Activated CD8-positive, alpha-beta T cell treated with anti-CD3 and anti-CD28 coated beads, Interleukin-2, amount 10 ng/mL, durations not matched to agents 7 days and 5 days (primary cell): Measurements from ENCODE around the gene MXD1. TPM values are rescaled to one million over a fixed set of nuclear protein-coding genes. Genes with fewer than 3 reads are reported as not detected.

Experiments
- ATAC-seq: fragments of 150-1000 bp; cut with Tn5 transposase; one replicate; pipeline ENCODE4 v1.10.0; 2021; ENCODE audit warnings: moderate library complexity
- CTCF ChIA-PET: fragments of 350-600 bp; sonication (Branson Sonifier 250); formaldehyde crosslinking; loops from one replicate; lab custom pipeline; 2021; ENCODE audit warnings: antibody characterized with exemption; lab: Charles Lee
- POLR2A ChIA-PET: fragments of 350-600 bp; sonication (Branson Sonifier 250); formaldehyde crosslinking; loops from one replicate; lab custom pipeline; 2021; ENCODE audit warnings: antibody characterized with exemption; lab: Charles Lee
- DNase-seq: peaks from one replicate; pipeline ENCODE4 v3.0.0-alpha.2; 2020
- H3K27ac Mint-ChIP-seq: one replicate; pipeline ENCODE4 v1.8.0; 2021; ENCODE audit warnings: mild to moderate bottlenecking, mixed read lengths
- H3K27me3 Mint-ChIP-seq: one replicate; pipeline ENCODE4 v1.8.0; 2021; ENCODE audit warnings: low read depth, mixed read lengths
- H3K36me3 Mint-ChIP-seq: one replicate; pipeline ENCODE4 v1.8.0; 2021; ENCODE audit warnings: low read depth, mixed read lengths
- H3K4me1 Mint-ChIP-seq: one replicate; pipeline ENCODE4 v1.8.0; 2021; ENCODE audit warnings: low read depth, mixed read lengths
- H3K4me3 Mint-ChIP-seq: one replicate; pipeline ENCODE4 v1.8.0; 2021; ENCODE audit warnings: mild to moderate bottlenecking, mixed read lengths
- H3K9me3 Mint-ChIP-seq: one replicate; pipeline ENCODE4 v1.8.0; 2022; ENCODE audit warnings: mixed read lengths; ENCODE audit not compliant: insufficient read depth
- total RNA-seq, 2 experiments: library from RNA; stranded (reverse); gene quantifications; one replicate each; pipeline ENCODE4 v1.2.3, GENCODE V29; 2021

The MXD1 gene
- total RNA-seq, 2 experiments from 2014 or later: 7.7 to 10.2 TPM

- Mint-ChIP-seq H3K4me1 (peaks cover 21% of the 10 kb centered on the region), H3K27ac (no peak overlapping the region), H3K9me3 (no peaks in the 10 kb centered on the region), H3K4me3 (no peak overlapping the region), H3K27me3 (no peaks in the 10 kb centered on the region), H3K36me3 (peaks cover 48% of the 10 kb centered on the region)
- POLR2A ChIA-PET: no interaction called here
- DNase-seq: no peak
- ATAC-seq: no peak
- CTCF ChIA-PET: interaction anchor here (0.8 to 1.5 kb wide), 4 partner anchors 8 to 63 kb away, joined by 3 to 4 read pairs (median 3); no protein-coding TSS in a partner anchor
These were observed 19.1 kb downstream of the MXD1 start for GRCh38 chr2:69933839-69934613.

- no peak for DNase-seq
- H3K36me3 Mint-ChIP-seq: peaks cover 49% of the 10 kb centered on the region
- no peak overlapping the region for H3K4me3 Mint-ChIP-seq
- POLR2A ChIA-PET: no interaction called here
- no peak overlapping the region for H3K27ac Mint-ChIP-seq
- no peaks in the 10 kb centered on the region for H3K9me3 Mint-ChIP-seq
- no peak for ATAC-seq
- CTCF ChIA-PET: interaction anchor here (0.7 to 1.1 kb wide), 2 partner anchors 23 to 137 kb away, joined by 3 read pairs; no protein-coding TSS in a partner anchor
- H3K4me1 Mint-ChIP-seq: peaks cover 21% of the 10 kb centered on the region
- H3K27me3 Mint-ChIP-seq: no peaks in the 10 kb centered on the region
These were observed 19.7 kb downstream of the MXD1 start for GRCh38 chr2:69934614-69934908.

- no peaks in the 10 kb centered on the region for H3K9me3 Mint-ChIP-seq
- H3K4me1 Mint-ChIP-seq: peaks cover 21% of the 10 kb centered on the region
- no peak overlapping the region for H3K27ac Mint-ChIP-seq
- ChIA-PET CTCF (interaction anchor here (0.7 to 1.1 kb wide), 3 partner anchors 14 to 136 kb away, joined by 3 read pairs; no protein-coding TSS in a partner anchor), POLR2A (no interaction called here)
- DNase-seq (no peak), ATAC-seq (no peak)
- no peaks in the 10 kb centered on the region for H3K27me3 Mint-ChIP-seq
- no peak overlapping the region for H3K4me3 Mint-ChIP-seq
- peaks cover 53% of the 10 kb centered on the region for H3K36me3 Mint-ChIP-seq
These were observed 20.1 kb downstream of the MXD1 start for GRCh38 chr2:69935011-69935410.

- H3K9me3 Mint-ChIP-seq: no peaks in the 10 kb centered on the region
- no peak overlapping the region for H3K27ac Mint-ChIP-seq
- CTCF ChIA-PET: interaction anchor here (1.7 kb wide), 1 partner anchor 22 kb away, joined by 3 read pairs; the partner anchor contains the start of gene MXD1
- H3K4me3 Mint-ChIP-seq: no peak overlapping the region
- no peak for ATAC-seq
- peaks cover 17% of the 10 kb centered on the region for H3K4me1 Mint-ChIP-seq
- POLR2A ChIA-PET: interaction anchor here (0.6 kb wide), 1 partner anchor 150 kb away, joined by 4 read pairs; no protein-coding TSS in a partner anchor
- no peak for DNase-seq
- H3K27me3 Mint-ChIP-seq: no peaks in the 10 kb centered on the region
- H3K36me3 Mint-ChIP-seq: peaks cover 55% of the 10 kb centered on the region
These were observed 22.0 kb downstream of the MXD1 start for GRCh38 chr2:69936906-69937305.

- DNase-seq (no peak), ATAC-seq (no peak)
- POLR2A ChIA-PET: interaction anchor here (0.6 kb wide), 1 partner anchor 23 kb away, joined by 3 read pairs; the partner anchor contains the start of gene MXD1
- no peak overlapping the region for H3K27ac Mint-ChIP-seq
- no peaks in the 10 kb centered on the region for H3K9me3 Mint-ChIP-seq
- peaks cover 11% of the 10 kb centered on the region for H3K4me1 Mint-ChIP-seq
- peaks cover 58% of the 10 kb centered on the region for H3K36me3 Mint-ChIP-seq
- CTCF ChIA-PET: interaction anchor here (1.7 kb wide), 1 partner anchor 23 kb away, joined by 3 read pairs; the partner anchor contains the start of gene MXD1
- no peak overlapping the region for H3K4me3 Mint-ChIP-seq
- H3K27me3 Mint-ChIP-seq: no peaks in the 10 kb centered on the region
These were observed 23.1 kb downstream of the MXD1 start for GRCh38 chr2:69937968-69938367.

- DNase-seq: no peak
- no peak for ATAC-seq
- H3K9me3 Mint-ChIP-seq: no peaks in the 10 kb centered on the region
- no peaks in the 10 kb centered on the region for H3K27me3 Mint-ChIP-seq
- H3K4me3 Mint-ChIP-seq: no peak overlapping the region
- peaks cover 65% of the 10 kb centered on the region for H3K36me3 Mint-ChIP-seq
- ChIA-PET CTCF (no interaction called here), POLR2A (interaction anchor here (1.0 kb wide), 1 partner anchor 120 kb away, joined by 3 read pairs; no protein-coding TSS in a partner anchor)
- H3K27ac Mint-ChIP-seq: no peak overlapping the region
- peaks cover 4% of the 10 kb centered on the region for H3K4me1 Mint-ChIP-seq
These were observed 24.8 kb downstream of the MXD1 start for GRCh38 chr2:69939722-69940121.

- Mint-ChIP-seq H3K36me3 (peaks cover 58% of the 10 kb centered on the region), H3K4me1 (peaks cover 8% of the 10 kb centered on the region), H3K9me3 (no peaks in the 10 kb centered on the region), H3K27me3 (no peaks in the 10 kb centered on the region), H3K4me3 (no peak overlapping the region), H3K27ac (no peak overlapping the region)
- DNase-seq (no peak), ATAC-seq (no peak)
- CTCF ChIA-PET: no interaction called here
- POLR2A ChIA-PET: no interaction called here
These were observed 25.8 kb downstream of the MXD1 start for GRCh38 chr2:69940691-69941090.

GRCh38 chr2:69943000-69943842 lies 28.3 kb downstream of the MXD1 start:
- Mint-ChIP-seq H3K4me1 (peaks cover 30% of the 10 kb centered on the region), H3K27me3 (no peaks in the 10 kb centered on the region), H3K4me3 (no peak overlapping the region), H3K36me3 (peaks cover 37% of the 10 kb centered on the region), H3K9me3 (no peaks in the 10 kb centered on the region), H3K27ac (no peak overlapping the region)
- ATAC-seq (no peak), DNase-seq (no peak)
- CTCF ChIA-PET: interaction anchor here (0.6 to 1.9 kb wide), 3 partner anchors 10 to 29 kb away, joined by 3 to 5 read pairs (median 3); partner anchors contain the start of gene MXD1
- POLR2A ChIA-PET: interaction anchor here (3.9 kb wide), 1 partner anchor 29 kb away, joined by 28 read pairs; the partner anchor contains the start of gene MXD1

GRCh38 chr2:69943843-69944525 lies 29.1 kb downstream of the MXD1 start:
- H3K36me3 Mint-ChIP-seq: peaks cover 30% of the 10 kb centered on the region
- no peaks in the 10 kb centered on the region for H3K9me3 Mint-ChIP-seq
- no peaks in the 10 kb centered on the region for H3K27me3 Mint-ChIP-seq
- ChIA-PET POLR2A (interaction anchor here (0.6 to 3.9 kb wide), 3 partner anchors 29 to 198 kb away, joined by 3 to 28 read pairs (median 3); partner anchors contain the start of gene MXD1), CTCF (interaction anchor here (1.3 to 1.9 kb wide), 2 partner anchors 12 to 29 kb away, joined by 3 to 5 read pairs; partner anchors contain the start of gene MXD1)
- H3K4me1 Mint-ChIP-seq: peaks cover 30% of the 10 kb centered on the region
- DNase-seq: no peak
- ATAC-seq: no peak
- no peak overlapping the region for H3K4me3 Mint-ChIP-seq
- H3K27ac Mint-ChIP-seq: no peak overlapping the region

GRCh38 chr2:69944756-69945155 lies 29.8 kb downstream of the MXD1 start:
- DNase-seq (no peak), ATAC-seq (no peak)
- ChIA-PET POLR2A (interaction anchor here (0.6 to 3.9 kb wide), 2 partner anchors 30 to 197 kb away, joined by 3 to 28 read pairs; partner anchors contain the start of gene MXD1), CTCF (interaction anchor here (1.3 to 1.9 kb wide), 2 partner anchors 12 to 30 kb away, joined by 3 to 5 read pairs; partner anchors contain the start of gene MXD1)
- peaks cover 24% of the 10 kb centered on the region for H3K36me3 Mint-ChIP-seq
- no peaks in the 10 kb centered on the region for H3K9me3 Mint-ChIP-seq
- H3K4me1 Mint-ChIP-seq: peaks cover 30% of the 10 kb centered on the region
- H3K4me3 Mint-ChIP-seq: no peak overlapping the region
- H3K27me3 Mint-ChIP-seq: no peaks in the 10 kb centered on the region
- peak overlapping the region; percentile 17 for H3K27ac Mint-ChIP-seq

- CTCF ChIA-PET: interaction anchor here (1.1 to 1.9 kb wide), 3 partner anchors 31 to 125 kb away, joined by 4 to 5 read pairs (median 5); partner anchors contain the start of gene MXD1
- Mint-ChIP-seq H3K4me1 (peaks cover 30% of the 10 kb centered on the region), H3K36me3 (peaks cover 22% of the 10 kb centered on the region), H3K4me3 (no peak overlapping the region), H3K9me3 (no peaks in the 10 kb centered on the region), H3K27ac (peak overlapping the region; percentile 87), H3K27me3 (peaks cover 2% of the 10 kb centered on the region)
- POLR2A ChIA-PET: interaction anchor here (1.0 to 3.9 kb wide), 3 partner anchors 31 to 190 kb away, joined by 3 to 28 read pairs (median 4); partner anchors contain the start of gene MXD1
- ATAC-seq (no peak), DNase-seq (no peak)
These were observed 30.5 kb downstream of the MXD1 start for GRCh38 chr2:69945441-69945840.
